Uterus (tissue), 4 donors: ENCODE measurements around the gene TTLL12. TPM values are rescaled to one million over a fixed set of nuclear protein-coding genes. Genes with fewer than 3 reads are reported as not detected.

Experiments used
- DNase-seq, 2 donors: peaks; one replicate each; pipeline ENCODE4 v3.0.0-alpha.2; 2019 to 2020
- H3K27ac ChIP-seq, 2 donors: fragments of 200-600 bp; sonication (generic); 1 replicate in 1 of 2; 2 replicates in 1 of 2; pipeline ENCODE4 v1.5.1; 2016 to 2018
- H3K27me3 ChIP-seq, 2 donors: fragments of 200-600 bp; sonication (generic); one replicate each; pipeline ENCODE4 v1.5.1; 2018 to 2019; ENCODE audit warnings: control low read depth in 1 of 2
- H3K36me3 ChIP-seq, 2 donors: fragments of 200-600 bp; sonication (generic); one replicate each; pipeline ENCODE4 v1.5.1; 2019; ENCODE audit warnings: control low read depth in 1 of 2
- H3K4me1 ChIP-seq, 2 donors: fragments of 200-600 bp; sonication (generic); one replicate each; pipeline ENCODE4 v1.5.1; 2018 to 2019; ENCODE audit warnings: control low read depth in 1 of 2
- H3K4me3 ChIP-seq, 2 donors: fragments of 200-600 bp; sonication (generic); 1 replicate in 1 of 2; 2 replicates in 1 of 2; pipeline ENCODE4 v1.5.1; 2018 to 2019; ENCODE audit warnings: mild to moderate bottlenecking in 1 of 2
- H3K9me3 ChIP-seq, 2 donors: fragments of 200-600 bp; sonication (generic); one replicate each; pipeline ENCODE4 v1.5.1; 2019; ENCODE audit warnings: control low read depth in 1 of 2
- CTCF ChIP-seq, 4 experiments: fragments of 200-600 bp in 2 of 4; fragments of 450-650 bp in 2 of 4; sonication (generic) in 2 of 4; IDR thresholded peaks; one replicate each; pipeline ENCODE4 v1.5.1; 2016 to 2019; ENCODE audit warnings: antibody characterized with exemption in 4 of 4, mild to moderate bottlenecking in 2 of 4, moderate library complexity in 1 of 4
- POLR2A ChIP-seq, 2 donors: fragments of 450-650 bp; IDR thresholded peaks; one replicate each; pipeline ENCODE4 v1.6.1; 2016; ENCODE audit warnings: antibody characterized with exemption in 2 of 2, mild to moderate bottlenecking in 1 of 2, moderate library complexity in 1 of 2
- intact Hi-C: fragments of 100-400 bp; cut with DNase I; formaldehyde crosslinking; loops from one replicate; pipeline ENCODE4 v1.15.1; 2023; ENCODE audit warnings: low total_unique reads
- total RNA-seq, 4 donors: library from RNA; depleted of rRNA in 3 of 4; stranded (reverse); fragments of >200 nt in 3 of 4; gene quantifications; one replicate each; pipeline versions ENCODE4 v1.1.0 to v1.2.4, GENCODE V29; 2014 to 2023
- donor health status: DM: yes; HTN: yes; CAD: no.

The TTLL12 gene
- total RNA-seq, 4 donors from 2014 or later: 6.7 to 29.7 (median 17.3) TPM

GRCh38 chr22:43207386-43207785, 20.5 kb upstream of the TTLL12 start:
- TF ChIP-seq CTCF (IDR thresholded peaks at IDR 0.05) (no peak), POLR2A (IDR thresholded peaks at IDR 0.05) (no peak)
- no peaks in the 10 kb centered on the region for H3K36me3 ChIP-seq
- no peak for DNase-seq

GRCh38 chr22:43206509-43207161, 19.7 kb upstream of the TTLL12 start:
- H3K36me3 ChIP-seq: no peaks in the 10 kb centered on the region
- no peak for TF ChIP-seq POLR2A (IDR thresholded peaks at IDR 0.05)
- no peak for TF ChIP-seq CTCF (IDR thresholded peaks at IDR 0.05)
- DNase-seq: no peak
- H3K4me3 ChIP-seq: no peak overlapping the region
- H3K4me1 ChIP-seq: no peaks in the 10 kb centered on the region
- no peaks in the 10 kb centered on the region for H3K27me3 ChIP-seq
- H3K9me3 ChIP-seq: no peaks in the 10 kb centered on the region
- H3K27ac ChIP-seq: no peak overlapping the region
- intact Hi-C loops: loop anchor here (10.0 kb wide), 1 partner anchor 58 kb away; no protein-coding TSS in a partner anchor

More at GRCh38 chr22:43207386-43207785, 20.5 kb upstream of the TTLL12 start:
- no peaks in the 10 kb centered on the region for H3K4me1 ChIP-seq
- intact Hi-C loops: loop anchor here (10.0 kb wide), 1 partner anchor 57 kb away; no protein-coding TSS in a partner anchor
- H3K27me3 ChIP-seq: no peaks in the 10 kb centered on the region
- H3K4me3 ChIP-seq: no peak overlapping the region
- no peak overlapping the region for H3K27ac ChIP-seq
- H3K9me3 ChIP-seq: no peaks in the 10 kb centered on the region

- no peak for DNase-seq
- H3K27me3 ChIP-seq: no peaks in the 10 kb centered on the region
- H3K36me3 ChIP-seq: no peaks in the 10 kb centered on the region
- no peak overlapping the region for H3K27ac ChIP-seq
- no peak for TF ChIP-seq POLR2A (IDR thresholded peaks at IDR 0.05)
- no peak for TF ChIP-seq CTCF (IDR thresholded peaks at IDR 0.05)
- H3K9me3 ChIP-seq: no peaks in the 10 kb centered on the region
- H3K4me1 ChIP-seq: no peaks in the 10 kb centered on the region
- intact Hi-C loops: loop anchor here (10.0 kb wide), 1 partner anchor 59 kb away; no protein-coding TSS in a partner anchor
- H3K4me3 ChIP-seq: no peak overlapping the region
Observed at GRCh38 chr22:43205748-43206508, 19.0 kb upstream of the TTLL12 start.

GRCh38 chr22:43205261-43205691, 18.3 kb upstream of the TTLL12 start:
- no peak for TF ChIP-seq POLR2A (IDR thresholded peaks at IDR 0.05)
- no peak for TF ChIP-seq CTCF (IDR thresholded peaks at IDR 0.05)
- Histone ChIP-seq H3K4me1 (no peaks in the 10 kb centered on the region), H3K27ac (no peak overlapping the region), H3K4me3 (no peak overlapping the region), H3K9me3 (no peaks in the 10 kb centered on the region), H3K36me3 (no peaks in the 10 kb centered on the region), H3K27me3 (no peaks in the 10 kb centered on the region)
- intact Hi-C loops: loop anchor here (10.0 kb wide), 1 partner anchor 60 kb away; no protein-coding TSS in a partner anchor
- no peak for DNase-seq

GRCh38 chr22:43203471-43203981, 16.6 kb upstream of the TTLL12 start:
- no peaks in the 10 kb centered on the region for H3K4me1 ChIP-seq
- intact Hi-C loops: loop anchor here (10.0 kb wide), 1 partner anchor 61 kb away; no protein-coding TSS in a partner anchor
- no peaks in the 10 kb centered on the region for H3K9me3 ChIP-seq
- H3K4me3 ChIP-seq: no peak overlapping the region
- no peak overlapping the region for H3K27ac ChIP-seq
- H3K36me3 ChIP-seq: no peaks in the 10 kb centered on the region
- H3K27me3 ChIP-seq: no peaks in the 10 kb centered on the region
- no peak for TF ChIP-seq POLR2A (IDR thresholded peaks at IDR 0.05)
- no peak for DNase-seq
